A549 (cell line): ENCODE data around the gene POLR2L. TPM values are rescaled to one million over a fixed set of nuclear protein-coding genes. Genes with fewer than 3 reads are reported as not detected.

Experiments used
- ATAC-seq, 2 experiments: fragments of 200-7000 bp in 1 of 2; fragments of >200 bp in 1 of 2; cut with Nextera tagmentation in 1 of 2; cut with Tn5 transposase in 1 of 2; 3 replicates each; pipeline versions ENCODE4 v1.8.0 to v1.9.1; 2018 to 2020; ENCODE audit warnings: mild to moderate bottlenecking in 1 of 2, moderate library complexity in 1 of 2
- CTCF ChIA-PET: fragments of 300-600 bp; sonication (Branson Sonifier 250); formaldehyde crosslinking; extraction: SDS; loops from one replicate; lab custom pipeline; 2021; ENCODE audit warnings: antibody characterized with exemption, inconsistent platforms; lab: Yijun Ruan, JAX
- POLR2A ChIA-PET: fragments of 350-600 bp; formaldehyde crosslinking; extraction: SDS; loops from one replicate; lab custom pipeline; 2021; ENCODE audit warnings: antibody characterized with exemption, inconsistent platforms; lab: Yijun Ruan, JAX
- DNase-seq, 2 experiments: peaks; one replicate each; pipeline versions ENCODE4 v3.0.0 to v3.0.0-alpha.2; 2011 to 2016; ENCODE audit warnings: low read depth in 1 of 2, low spot score in 1 of 2
- FAIRE-seq: peaks from 2 replicates; lab custom pipeline; 2011; peaks lifted over from hg19 to GRCh38; lab: Jason Lieb, UNC
- H3K27ac ChIP-seq, 2 experiments: fragments of >200 bp; sonication (Bioruptor Twin); formaldehyde crosslinking; 3 replicates each; pipeline ENCODE4 v1.5.1; 2016 to 2017
- H3K4me1 ChIP-seq: fragments of >200 bp; sonication (Bioruptor Twin); formaldehyde crosslinking; 3 replicates; pipeline ENCODE4 v1.6.1; 2016
- H3K4me2 ChIP-seq: fragments of >200 bp; sonication (Bioruptor Twin); formaldehyde crosslinking; 3 replicates; pipeline ENCODE4 v1.6.1; 2016
- H3K4me3 ChIP-seq: fragments of >200 bp; sonication (Bioruptor Twin); formaldehyde crosslinking; 3 replicates; pipeline ENCODE4 v1.5.1; 2016
- H3K9me3 ChIP-seq: fragments of >200 bp; sonication (Bioruptor Twin); formaldehyde crosslinking; 3 replicates; pipeline ENCODE4 v1.6.1; 2016
- BHLHE40 ChIP-seq: IDR thresholded peaks from 2 replicates; pipeline ENCODE4 v1.6.1; 2012; ENCODE audit warnings: low read depth, low read length, inconsistent platforms
- CBX2 ChIP-seq: fragments of 200-600 bp; sonication (generic); IDR thresholded peaks from 2 replicates; pipeline ENCODE4 v1.6.1; 2016; ENCODE audit warnings: low read depth, mild to moderate bottlenecking, borderline replicate concordance
- CBX8 ChIP-seq: fragments of 200-600 bp; sonication (generic); IDR thresholded peaks from 2 replicates; pipeline ENCODE4 v1.6.1; 2016
- CEBPB ChIP-seq, 2 experiments: fragments of >200 bp in 1 of 2; sonication (Bioruptor Twin) in 1 of 2; formaldehyde crosslinking in 1 of 2; IDR thresholded peaks; 2 replicates each; pipeline ENCODE4 v1.6.1; 2012 to 2016
- EHF ChIP-seq: fragments of 250-450 bp; sonication (Bioruptor Pico); IDR thresholded peaks from 2 replicates; pipeline ENCODE4 v1.5.0; 2020; ENCODE audit warnings: mild to moderate bottlenecking
- EHMT2 ChIP-seq: fragments of 200-600 bp; sonication (generic); IDR thresholded peaks from 2 replicates; pipeline ENCODE4 v1.6.1; 2016; ENCODE audit warnings: antibody characterized with exemption, low read depth, mild to moderate bottlenecking, moderate library complexity
- EP300 ChIP-seq, 2 experiments: fragments of >200 bp; sonication (Bioruptor Twin); formaldehyde crosslinking; IDR thresholded peaks; 2 replicates in 1 of 2; 3 replicates in 1 of 2; pipeline ENCODE4 v1.6.1; 2016 to 2017
- FOSL2 ChIP-seq, 2 experiments: fragments of 450-650 bp in 1 of 2; fragments of >200 bp in 1 of 2; sonication (Bioruptor Twin) in 1 of 2; formaldehyde crosslinking; IDR thresholded peaks; 2 replicates each; pipeline versions ENCODE4 v1.5.0 to v1.6.1; 2016 to 2020; ENCODE audit warnings: mild to moderate bottlenecking in 1 of 2, moderate library complexity in 1 of 2
- GATA3 ChIP-seq: IDR thresholded peaks from 2 replicates; pipeline ENCODE4 v1.6.1; 2012; ENCODE audit warnings: borderline replicate concordance
- HDAC2 ChIP-seq: fragments of 200-600 bp; sonication (generic); IDR thresholded peaks from 2 replicates; pipeline ENCODE4 v1.6.1; 2016
- HEYL ChIP-seq: fragments of 250-450 bp; sonication (Bioruptor Pico); IDR thresholded peaks from 2 replicates; pipeline ENCODE4 v1.8.0; 2021; ENCODE audit warnings: mild to moderate bottlenecking, moderate library complexity
- HOXA7 ChIP-seq: fragments of 250-450 bp; sonication (Bioruptor Pico); IDR thresholded peaks from 2 replicates; pipeline ENCODE4 v1.5.0; 2020; ENCODE audit warnings: mild to moderate bottlenecking, moderate library complexity
- HOXB13 ChIP-seq: fragments of 250-450 bp; sonication (Bioruptor Pico); IDR thresholded peaks from 2 replicates; pipeline ENCODE4 v1.5.0; 2020; ENCODE audit warnings: low read depth, mild to moderate bottlenecking, moderate library complexity
- HOXB5 ChIP-seq: fragments of 250-450 bp; sonication (Bioruptor Pico); IDR thresholded peaks from 2 replicates; pipeline ENCODE4 v1.5.0; 2020; ENCODE audit warnings: mild to moderate bottlenecking, moderate library complexity
- JUN ChIP-seq, 2 experiments: fragments of >200 bp; sonication (Bioruptor Twin); formaldehyde crosslinking; IDR thresholded peaks; 2 replicates in 1 of 2; 3 replicates in 1 of 2; pipeline ENCODE4 v1.6.1; 2016 to 2017
- KDM1A ChIP-seq: fragments of 200-600 bp; sonication (generic); IDR thresholded peaks from 2 replicates; pipeline ENCODE4 v1.6.1; 2016; ENCODE audit warnings: low read depth, mild to moderate bottlenecking
- KDM5A ChIP-seq: fragments of 200-600 bp; sonication (generic); IDR thresholded peaks from 2 replicates; pipeline ENCODE4 v1.6.1; 2016; ENCODE audit warnings: antibody characterized with exemption, mild to moderate bottlenecking
- MAFK ChIP-seq: fragments of 450-650 bp; IDR thresholded peaks from 2 replicates; pipeline ENCODE4 v1.6.1; 2014; ENCODE audit not compliant: partially characterized antibody
- MAZ ChIP-seq: fragments of 150-350 bp; IDR thresholded peaks from 2 replicates; pipeline ENCODE4 v1.6.1; 2014; ENCODE audit warnings: antibody characterized with exemption, low read depth, low read length, borderline replicate concordance
- NPAS2 ChIP-seq: fragments of 250-450 bp; sonication (Bioruptor Pico); IDR thresholded peaks from 2 replicates; pipeline ENCODE4 v1.8.0; 2022; ENCODE audit warnings: mild to moderate bottlenecking, moderate library complexity, borderline replicate concordance
- NR3C1 ChIP-seq: fragments of >200 bp; sonication (Bioruptor Twin); formaldehyde crosslinking; IDR thresholded peaks from 3 replicates; pipeline ENCODE4 v1.6.1; 2017
- POLR2AphosphoS2 ChIP-seq: conservative IDR thresholded peaks from 2 replicates; pipeline ENCODE4 v1.6.1; 2012; ENCODE audit warnings: low read length, improper control_type of control experiment, inconsistent platforms
- RCOR1 ChIP-seq: fragments of 150-350 bp; IDR thresholded peaks from 2 replicates; pipeline ENCODE4 v1.6.1; 2014; ENCODE audit warnings: antibody characterized with exemption, low read length, low read depth
- RFX5 ChIP-seq: fragments of 450-650 bp; IDR thresholded peaks from 2 replicates; pipeline ENCODE4 v1.7.1; 2014; ENCODE audit warnings: antibody characterized with exemption, mild to moderate bottlenecking, moderate library complexity
- RNF2 ChIP-seq: fragments of 200-600 bp; sonication (generic); IDR thresholded peaks from 2 replicates; pipeline ENCODE4 v1.6.1; 2016; ENCODE audit warnings: low read depth, mild to moderate bottlenecking, antibody characterized with exemption, moderate library complexity, borderline replicate concordance
- SMC3 ChIP-seq: fragments of >200 bp; sonication (Bioruptor Twin); formaldehyde crosslinking; IDR thresholded peaks from 3 replicates; pipeline ENCODE4 v1.6.1; 2018; ENCODE audit warnings: inconsistent platforms
- SREBF2 ChIP-seq: fragments of 450-650 bp; IDR thresholded peaks from 2 replicates; pipeline ENCODE4 v1.6.1; 2014; ENCODE audit warnings: mild to moderate bottlenecking, moderate library complexity
- TFCP2L1 ChIP-seq: fragments of 250-450 bp; sonication (Bioruptor Pico); IDR thresholded peaks from 2 replicates; pipeline ENCODE4 v1.5.0; 2021; ENCODE audit warnings: mild to moderate bottlenecking
- ZSCAN20 ChIP-seq: fragments of 250-450 bp; sonication (Bioruptor Pico); IDR thresholded peaks from 2 replicates; pipeline ENCODE4 v1.8.0; 2022; ENCODE audit warnings: mild to moderate bottlenecking, moderate library complexity
- WGBS: methylation state at CpG from one replicate; pipeline ENCODE4 v1.1.6; 2017; ENCODE audit errors: missing lambda C conversion rate; 5-methylcytosine and 5-hydroxymethylcytosine counted together
- polyA plus RNA-seq, 4 experiments: library from polyadenylated mRNA; depleted of rRNA in 3 of 4; stranded (reverse); fragments of >200 nt; fragmentation: RNase III in 1 of 4; extraction: RNeasy Plus Mini Kit Qiagen cat#74134 plus additional on column Dnase treatment in 1 of 4; gene quantifications; 2 replicates in 3 of 4; 3 replicates in 1 of 4; pipeline ENCODE4 v1.2.3, GENCODE V29; 2011 to 2017
- TF ChIP-seq, protein P1 (sequence below): IDR thresholded peaks from 2 replicates; pipeline ENCODE4 v1.6.1; 2012
- TF ChIP-seq, protein P2 (sequence below): fragments of >200 bp; sonication (Bioruptor Twin); formaldehyde crosslinking; IDR thresholded peaks from 2 replicates; pipeline ENCODE4 v1.6.1; 2016
- TF ChIP-seq, protein P3 (sequence below): IDR thresholded peaks from 2 replicates; pipeline ENCODE4 v1.6.1; 2012
- TF ChIP-seq, protein P4 (sequence below): fragments of 250-450 bp; sonication (Bioruptor Pico); IDR thresholded peaks from 2 replicates; pipeline ENCODE4 v1.5.0; 2020; ENCODE audit warnings: low read depth, mild to moderate bottlenecking, moderate library complexity

Gene POLR2L
- polyA plus RNA-seq, 2 of the 4 experiments (the other 2 are of a cell fraction): 140 to 773 TPM

DNA sequence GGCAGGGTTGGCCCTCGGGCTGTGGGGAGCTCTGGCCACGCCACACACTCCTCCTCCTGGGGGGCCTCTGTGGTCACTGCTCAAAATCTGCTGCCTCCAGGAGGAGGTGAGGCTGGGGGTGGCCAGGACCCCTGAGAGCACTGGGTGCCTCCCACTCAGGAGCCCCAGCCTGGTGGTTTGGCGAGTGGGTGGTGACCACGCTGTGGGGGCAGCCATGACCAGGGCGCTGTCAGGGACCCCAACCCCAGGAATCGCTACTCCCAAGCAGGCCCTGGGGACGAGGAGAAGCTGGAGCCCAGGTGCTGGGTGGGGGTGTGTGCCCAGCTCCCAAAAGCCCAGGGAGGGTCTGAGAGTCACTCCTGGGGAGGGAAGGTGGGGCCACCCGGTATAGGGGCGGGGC is 30.5 kb upstream of the POLR2L start:
- Histone ChIP-seq H3K9me3 (no peaks in the 10 kb centered on the region), H3K4me1 (peaks cover 5% of the 10 kb centered on the region; the same call in 1 of the 3 replicates), H3K4me2 (no peak overlapping the region), H3K27ac (no peak overlapping the region), H3K4me3 (no peak overlapping the region)
- POLR2A ChIA-PET: no interaction called here
- CTCF ChIA-PET: interaction anchor here (1.2 to 2.2 kb wide), 3 partner anchors 25 to 178 kb away, joined by 3 to 8 read pairs (median 5); no protein-coding TSS in a partner anchor
- DNase-seq: no peak
- TF ChIP-seq GATA3 (no peak), HDAC2 (no peak), RFX5 (no peak), KDM5A (no peak), ZSCAN20 (CRISPR knock-in tag) (no peak), CBX8 (no peak), HOXA7 (CRISPR knock-in tag) (no peak), CEBPB (IDR thresholded peaks at IDR 0.05) (no peak), RCOR1 (no peak), RNF2 (no peak), EHF (CRISPR knock-in tag) (no peak), TFCP2L1 (CRISPR knock-in tag) (no peak), KDM1A (no peak), POLR2AphosphoS2 (no peak), HOXB5 (no peak), NPAS2 (CRISPR knock-in tag) (no peak)
- TF ChIP-seq, protein P1, sequence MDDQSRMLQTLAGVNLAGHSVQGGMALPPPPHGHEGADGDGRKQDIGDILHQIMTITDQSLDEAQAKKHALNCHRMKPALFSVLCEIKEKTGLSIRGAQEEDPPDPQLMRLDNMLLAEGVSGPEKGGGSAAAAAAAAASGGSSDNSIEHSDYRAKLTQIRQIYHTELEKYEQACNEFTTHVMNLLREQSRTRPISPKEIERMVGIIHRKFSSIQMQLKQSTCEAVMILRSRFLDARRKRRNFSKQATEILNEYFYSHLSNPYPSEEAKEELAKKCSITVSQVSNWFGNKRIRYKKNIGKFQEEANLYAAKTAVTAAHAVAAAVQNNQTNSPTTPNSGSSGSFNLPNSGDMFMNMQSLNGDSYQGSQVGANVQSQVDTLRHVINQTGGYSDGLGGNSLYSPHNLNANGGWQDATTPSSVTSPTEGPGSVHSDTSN: no peak
- TF ChIP-seq, protein P2, sequence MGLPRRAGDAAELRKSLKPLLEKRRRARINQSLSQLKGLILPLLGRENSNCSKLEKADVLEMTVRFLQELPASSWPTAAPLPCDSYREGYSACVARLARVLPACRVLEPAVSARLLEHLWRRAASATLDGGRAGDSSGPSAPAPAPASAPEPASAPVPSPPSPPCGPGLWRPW: no peak
- TF ChIP-seq, protein P3, sequence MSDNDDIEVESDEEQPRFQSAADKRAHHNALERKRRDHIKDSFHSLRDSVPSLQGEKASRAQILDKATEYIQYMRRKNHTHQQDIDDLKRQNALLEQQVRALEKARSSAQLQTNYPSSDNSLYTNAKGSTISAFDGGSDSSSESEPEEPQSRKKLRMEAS: no peak
- ATAC-seq: no peak
- WGBS: 80% methylated on average over 9 of the region's 9 CpGs
- no peak for FAIRE-seq

DNA sequence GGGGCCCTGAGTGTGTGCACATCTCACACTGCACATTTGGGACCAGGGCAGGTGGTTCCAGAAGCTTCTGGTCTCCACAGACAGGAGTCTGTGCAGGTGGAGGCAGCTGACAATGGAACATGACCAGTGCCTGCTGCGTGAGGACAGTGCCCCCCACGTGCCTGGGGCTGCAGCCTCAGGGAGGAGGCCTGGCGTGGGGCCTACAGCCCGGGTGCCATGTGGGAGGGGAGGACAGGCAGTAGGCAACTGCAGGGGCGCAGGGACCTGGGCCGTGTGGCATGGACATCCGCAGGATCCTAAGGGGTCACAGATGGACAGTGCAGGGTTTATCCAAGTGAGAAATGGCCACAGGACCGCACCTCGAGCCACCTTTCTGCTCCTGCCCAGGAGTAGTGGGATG is 29.1 kb upstream of the POLR2L start:
- H3K4me3 ChIP-seq: no peak overlapping the region
- H3K4me2 ChIP-seq: no peak overlapping the region
- peaks cover 11% of the 10 kb centered on the region; the same call in 2 of the 3 replicates for H3K4me1 ChIP-seq
- H3K27ac ChIP-seq: no peak overlapping the region
- 84% methylated on average over 8 of the region's 9 CpGs for WGBS
- ATAC-seq (no peak), FAIRE-seq (no peak), DNase-seq (no peak)
- TF ChIP-seq EHMT2: no peak
- no peak for TF ChIP-seq CBX2
- TF ChIP-seq SREBF2: no peak
- TF ChIP-seq, protein P3: no peak
- TF ChIP-seq GATA3: no peak
- no peak for TF ChIP-seq SMC3
- CTCF ChIA-PET: interaction anchor here (0.6 to 2.2 kb wide), 5 partner anchors 11 to 180 kb away, joined by 3 to 8 read pairs (median 3); no protein-coding TSS in a partner anchor
- no peaks in the 10 kb centered on the region for H3K9me3 ChIP-seq
- POLR2A ChIA-PET: no interaction called here

DNA sequence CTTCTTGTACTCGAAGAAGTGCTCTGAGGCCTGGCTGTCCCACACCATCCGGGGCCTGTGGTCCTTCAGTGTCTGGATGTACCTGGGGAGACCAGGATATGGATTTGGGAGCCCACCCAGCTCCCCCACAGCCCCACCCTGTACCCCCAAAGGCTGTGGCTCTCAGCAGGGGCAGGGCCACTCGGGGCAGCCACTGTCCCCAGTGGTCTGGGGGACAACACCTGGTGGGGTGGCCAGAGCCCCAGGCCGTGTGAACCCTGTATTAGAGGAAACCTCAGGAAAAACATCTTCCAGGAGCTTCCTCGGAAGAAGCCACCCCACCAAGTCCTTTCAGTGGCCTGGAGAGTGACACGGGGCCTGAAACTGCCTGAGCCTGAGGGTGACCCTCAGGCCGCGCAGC is 28.1 kb upstream of the POLR2L start:
- no peak for DNase-seq
- no peak for FAIRE-seq
- ATAC-seq: peak in 1 of 2 experiments; percentile 0; a peak in 2 of 6 replicates
- TF ChIP-seq BHLHE40 (no peak), HEYL (no peak), GATA3 (no peak), JUN (IDR thresholded peaks at IDR 0.05) (no peak), MAZ (no peak), NR3C1 (no peak), EP300 (IDR thresholded peaks at IDR 0.05) (no peak), HOXB13 (no peak), MAFK (no peak), FOSL2 (IDR thresholded peaks at IDR 0.05) (no peak), FOSL2 (CRISPR knock-in tag; IDR thresholded peaks at IDR 0.05) (no peak), HOXA7 (CRISPR knock-in tag) (no peak)
- TF ChIP-seq, protein P4, sequence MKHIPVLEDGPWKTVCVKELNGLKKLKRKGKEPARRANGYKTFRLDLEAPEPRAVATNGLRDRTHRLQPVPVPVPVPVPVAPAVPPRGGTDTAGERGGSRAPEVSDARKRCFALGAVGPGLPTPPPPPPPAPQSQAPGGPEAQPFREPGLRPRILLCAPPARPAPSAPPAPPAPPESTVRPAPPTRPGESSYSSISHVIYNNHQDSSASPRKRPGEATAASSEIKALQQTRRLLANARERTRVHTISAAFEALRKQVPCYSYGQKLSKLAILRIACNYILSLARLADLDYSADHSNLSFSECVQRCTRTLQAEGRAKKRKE: no peak
- Histone ChIP-seq H3K9me3 (no peaks in the 10 kb centered on the region), H3K4me2 (no peak overlapping the region), H3K4me3 (no peak overlapping the region), H3K4me1 (peaks cover 21% of the 10 kb centered on the region; the same call in 2 of the 3 replicates), H3K27ac (no peak overlapping the region)
- POLR2A ChIA-PET: interaction anchor here (1.7 kb wide), 1 partner anchor 26 kb away, joined by 6 read pairs; no protein-coding TSS in a partner anchor
- CTCF ChIA-PET: interaction anchor here (0.8 to 3.3 kb wide), 10 partner anchors 9 to 183 kb away, joined by 3 to 14 read pairs (median 4); partner anchors contain the start of gene AP2A2
- WGBS: 98% methylated on average over 7 of the region's 8 CpGs
